SK-N-SH (cell line): ENCODE measurements around the gene DPPA2.

Experiments
- JUND ChIP-seq: IDR thresholded peaks from 2 replicates; pipeline ENCODE4 v1.4.0; 2012
- POLR2AphosphoS5 ChIP-seq: IDR thresholded peaks from 2 replicates; pipeline ENCODE4 v1.6.1; 2012; ENCODE audit warnings: low read depth, low read length
- TCF12 ChIP-seq: IDR thresholded peaks from 2 replicates; pipeline ENCODE4 v1.4.0; 2012
- TF ChIP-seq, protein P1 (sequence below): IDR thresholded peaks from 2 replicates; pipeline ENCODE4 v1.4.0; 2012; ENCODE audit warnings: low read depth
- TF ChIP-seq, protein P2 (sequence below): fragments of 200-600 bp; sonication (generic); IDR thresholded peaks from 2 replicates; pipeline ENCODE4 v1.6.1; 2017; ENCODE audit warnings: antibody characterized with exemption, mild to moderate bottlenecking, moderate library complexity

DNA sequence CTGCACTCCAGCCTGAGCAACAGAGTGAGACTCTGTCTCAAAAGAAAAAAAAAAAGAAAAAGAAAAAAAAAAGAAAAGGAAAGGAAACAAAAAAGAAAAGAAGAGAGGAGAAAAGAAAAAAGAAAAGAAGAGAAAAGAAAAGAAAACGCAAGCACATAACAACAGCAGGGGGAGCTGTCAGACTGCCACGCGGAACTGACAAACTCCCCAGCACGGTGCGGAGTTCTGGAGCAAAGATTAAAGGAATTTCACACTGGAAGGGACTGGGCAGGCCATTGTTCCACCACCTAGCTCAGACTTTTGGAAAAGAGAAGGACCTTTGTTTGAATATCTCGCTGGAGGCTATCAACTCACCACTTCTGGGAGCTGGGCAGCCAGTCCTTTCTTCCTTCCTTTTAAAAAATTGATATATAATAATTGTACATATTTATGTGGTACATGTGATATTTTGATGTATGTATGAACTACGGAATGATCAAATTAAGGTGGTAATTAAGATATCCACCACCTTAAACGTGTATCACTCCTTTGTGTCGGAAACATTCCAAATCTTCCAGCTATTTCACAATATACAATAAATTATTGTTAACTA, 40.5 kb downstream of the DPPA2 start:
- TF ChIP-seq, protein P1, sequence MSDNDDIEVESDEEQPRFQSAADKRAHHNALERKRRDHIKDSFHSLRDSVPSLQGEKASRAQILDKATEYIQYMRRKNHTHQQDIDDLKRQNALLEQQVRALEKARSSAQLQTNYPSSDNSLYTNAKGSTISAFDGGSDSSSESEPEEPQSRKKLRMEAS: no peak
- TF ChIP-seq, protein P2, sequence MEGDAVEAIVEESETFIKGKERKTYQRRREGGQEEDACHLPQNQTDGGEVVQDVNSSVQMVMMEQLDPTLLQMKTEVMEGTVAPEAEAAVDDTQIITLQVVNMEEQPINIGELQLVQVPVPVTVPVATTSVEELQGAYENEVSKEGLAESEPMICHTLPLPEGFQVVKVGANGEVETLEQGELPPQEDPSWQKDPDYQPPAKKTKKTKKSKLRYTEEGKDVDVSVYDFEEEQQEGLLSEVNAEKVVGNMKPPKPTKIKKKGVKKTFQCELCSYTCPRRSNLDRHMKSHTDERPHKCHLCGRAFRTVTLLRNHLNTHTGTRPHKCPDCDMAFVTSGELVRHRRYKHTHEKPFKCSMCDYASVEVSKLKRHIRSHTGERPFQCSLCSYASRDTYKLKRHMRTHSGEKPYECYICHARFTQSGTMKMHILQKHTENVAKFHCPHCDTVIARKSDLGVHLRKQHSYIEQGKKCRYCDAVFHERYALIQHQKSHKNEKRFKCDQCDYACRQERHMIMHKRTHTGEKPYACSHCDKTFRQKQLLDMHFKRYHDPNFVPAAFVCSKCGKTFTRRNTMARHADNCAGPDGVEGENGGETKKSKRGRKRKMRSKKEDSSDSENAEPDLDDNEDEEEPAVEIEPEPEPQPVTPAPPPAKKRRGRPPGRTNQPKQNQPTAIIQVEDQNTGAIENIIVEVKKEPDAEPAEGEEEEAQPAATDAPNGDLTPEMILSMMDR: peak; percentile 77
- TF ChIP-seq POLR2AphosphoS5 (no peak), JUND (no peak), TCF12 (no peak)
